Ishikawa (cell line): ENCODE measurements around the gene TENM3.

Experiments
- CEBPB ChIP-seq: IDR thresholded peaks from 2 replicates; pipeline ENCODE4 v1.6.1; 2012
- CREB1 ChIP-seq: IDR thresholded peaks from 2 replicates; pipeline ENCODE4 v1.6.1; 2012; ENCODE audit warnings: low read depth
- EGR1 ChIP-seq: IDR thresholded peaks from 2 replicates; pipeline ENCODE4 v1.6.1; 2012
- EP300 ChIP-seq: IDR thresholded peaks from 2 replicates; pipeline ENCODE4 v1.6.1; 2012; ENCODE audit warnings: borderline replicate concordance
- FOXM1 ChIP-seq: IDR thresholded peaks from 2 replicates; pipeline ENCODE4 v1.6.1; 2012; ENCODE audit warnings: low read depth, borderline replicate concordance
- NFIC ChIP-seq: IDR thresholded peaks from 2 replicates; pipeline ENCODE4 v1.6.1; 2012
- RAD21 ChIP-seq: IDR thresholded peaks from 2 replicates; pipeline ENCODE4 v1.6.1; 2012; ENCODE audit warnings: low read depth
- TAF1 ChIP-seq: IDR thresholded peaks from 2 replicates; pipeline ENCODE4 v1.6.1; 2012; ENCODE audit warnings: low read depth, mild to moderate bottlenecking
- TCF12 ChIP-seq: IDR thresholded peaks from 2 replicates; pipeline ENCODE4 v1.6.1; 2012; ENCODE audit warnings: low read depth
- TEAD4 ChIP-seq: IDR thresholded peaks from 2 replicates; pipeline ENCODE4 v1.6.1; 2012
- YY1 ChIP-seq: IDR thresholded peaks from 2 replicates; pipeline ENCODE4 v1.6.1; 2012; ENCODE audit warnings: low read depth
- ZBTB7A ChIP-seq: IDR thresholded peaks from 2 replicates; pipeline ENCODE4 v1.6.1; 2012; ENCODE audit warnings: low read depth
- TF ChIP-seq, protein P1 (sequence below): IDR thresholded peaks from 2 replicates; pipeline ENCODE4 v1.6.1; 2012; ENCODE audit warnings: low read depth, mild to moderate bottlenecking
- TF ChIP-seq, protein P2 (sequence below): IDR thresholded peaks from 2 replicates; pipeline ENCODE4 v1.6.1; 2012
- TF ChIP-seq, protein P3 (sequence below): IDR thresholded peaks from 2 replicates; pipeline ENCODE4 v1.6.1; 2012

The TENM3 gene

GRCh38 chr4:182736207-182736606 lies 493.0 kb downstream of the TENM3 start:
- no peak for TF ChIP-seq YY1
- no peak for TF ChIP-seq TCF12
- no peak for TF ChIP-seq EGR1
- TF ChIP-seq NFIC = no peak
- no peak for TF ChIP-seq TEAD4
- TF ChIP-seq, protein P1, sequence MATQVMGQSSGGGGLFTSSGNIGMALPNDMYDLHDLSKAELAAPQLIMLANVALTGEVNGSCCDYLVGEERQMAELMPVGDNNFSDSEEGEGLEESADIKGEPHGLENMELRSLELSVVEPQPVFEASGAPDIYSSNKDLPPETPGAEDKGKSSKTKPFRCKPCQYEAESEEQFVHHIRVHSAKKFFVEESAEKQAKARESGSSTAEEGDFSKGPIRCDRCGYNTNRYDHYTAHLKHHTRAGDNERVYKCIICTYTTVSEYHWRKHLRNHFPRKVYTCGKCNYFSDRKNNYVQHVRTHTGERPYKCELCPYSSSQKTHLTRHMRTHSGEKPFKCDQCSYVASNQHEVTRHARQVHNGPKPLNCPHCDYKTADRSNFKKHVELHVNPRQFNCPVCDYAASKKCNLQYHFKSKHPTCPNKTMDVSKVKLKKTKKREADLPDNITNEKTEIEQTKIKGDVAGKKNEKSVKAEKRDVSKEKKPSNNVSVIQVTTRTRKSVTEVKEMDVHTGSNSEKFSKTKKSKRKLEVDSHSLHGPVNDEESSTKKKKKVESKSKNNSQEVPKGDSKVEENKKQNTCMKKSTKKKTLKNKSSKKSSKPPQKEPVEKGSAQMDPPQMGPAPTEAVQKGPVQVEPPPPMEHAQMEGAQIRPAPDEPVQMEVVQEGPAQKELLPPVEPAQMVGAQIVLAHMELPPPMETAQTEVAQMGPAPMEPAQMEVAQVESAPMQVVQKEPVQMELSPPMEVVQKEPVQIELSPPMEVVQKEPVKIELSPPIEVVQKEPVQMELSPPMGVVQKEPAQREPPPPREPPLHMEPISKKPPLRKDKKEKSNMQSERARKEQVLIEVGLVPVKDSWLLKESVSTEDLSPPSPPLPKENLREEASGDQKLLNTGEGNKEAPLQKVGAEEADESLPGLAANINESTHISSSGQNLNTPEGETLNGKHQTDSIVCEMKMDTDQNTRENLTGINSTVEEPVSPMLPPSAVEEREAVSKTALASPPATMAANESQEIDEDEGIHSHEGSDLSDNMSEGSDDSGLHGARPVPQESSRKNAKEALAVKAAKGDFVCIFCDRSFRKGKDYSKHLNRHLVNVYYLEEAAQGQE = no peak
- no peak for TF ChIP-seq TAF1
- TF ChIP-seq RAD21 = no peak
- TF ChIP-seq EP300 = no peak

- TF ChIP-seq FOXM1 = no peak
- no peak for TF ChIP-seq TAF1
- TF ChIP-seq, protein P2, sequence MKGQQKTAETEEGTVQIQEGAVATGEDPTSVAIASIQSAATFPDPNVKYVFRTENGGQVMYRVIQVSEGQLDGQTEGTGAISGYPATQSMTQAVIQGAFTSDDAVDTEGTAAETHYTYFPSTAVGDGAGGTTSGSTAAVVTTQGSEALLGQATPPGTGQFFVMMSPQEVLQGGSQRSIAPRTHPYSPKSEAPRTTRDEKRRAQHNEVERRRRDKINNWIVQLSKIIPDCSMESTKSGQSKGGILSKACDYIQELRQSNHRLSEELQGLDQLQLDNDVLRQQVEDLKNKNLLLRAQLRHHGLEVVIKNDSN = no peak
- TF ChIP-seq CEBPB = no peak
- no peak for TF ChIP-seq CREB1
- no peak for TF ChIP-seq RAD21
- TF ChIP-seq NFIC = no peak
- no peak for TF ChIP-seq TEAD4
- TF ChIP-seq TCF12 = no peak
- TF ChIP-seq YY1 = no peak
- no peak for TF ChIP-seq ZBTB7A
- TF ChIP-seq, protein P3, sequence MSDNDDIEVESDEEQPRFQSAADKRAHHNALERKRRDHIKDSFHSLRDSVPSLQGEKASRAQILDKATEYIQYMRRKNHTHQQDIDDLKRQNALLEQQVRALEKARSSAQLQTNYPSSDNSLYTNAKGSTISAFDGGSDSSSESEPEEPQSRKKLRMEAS = no peak
- TF ChIP-seq, protein P1 = no peak
- TF ChIP-seq EP300 = no peak
- TF ChIP-seq EGR1 = no peak
These were observed 495.3 kb downstream of the TENM3 start for GRCh38 chr4:182738283-182739047.

DNA sequence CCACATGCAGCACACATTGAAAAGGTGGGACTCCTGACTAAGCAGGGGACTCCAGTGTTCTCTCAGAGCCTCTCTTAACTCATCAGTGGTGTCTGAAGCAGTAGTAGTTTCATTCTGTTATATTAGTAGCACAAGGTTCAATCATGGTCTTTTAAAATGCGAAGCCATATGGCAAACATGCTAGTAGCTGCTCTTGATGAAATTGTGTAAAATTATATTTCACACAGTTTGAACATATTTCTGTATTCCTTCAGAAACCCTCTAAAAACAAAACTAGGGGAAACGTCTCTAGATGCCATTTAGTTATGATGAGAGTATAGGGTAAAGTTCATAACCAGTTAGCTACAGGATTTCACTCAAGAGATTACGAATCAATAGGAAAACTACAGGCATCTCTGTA lies 497.1 kb downstream of the TENM3 start:
- TF ChIP-seq CREB1 (no peak), EP300 (no peak), EGR1 (no peak)

- TF ChIP-seq EGR1 = no peak
- no peak for TF ChIP-seq CREB1
- no peak for TF ChIP-seq ZBTB7A
- no peak for TF ChIP-seq TCF12
- TF ChIP-seq RAD21 = no peak
- TF ChIP-seq YY1 = no peak
- TF ChIP-seq CEBPB = no peak
- TF ChIP-seq, protein P3 = no peak
- TF ChIP-seq TEAD4 = no peak
- TF ChIP-seq NFIC = no peak
- TF ChIP-seq, protein P2 = no peak
- TF ChIP-seq, protein P1 = no peak
- no peak for TF ChIP-seq TAF1
- TF ChIP-seq FOXM1 = no peak
These were observed 497.9 kb downstream of the TENM3 start for GRCh38 chr4:182741054-182741453.
